Sigmoid colon (tissue), 4 donors: ENCODE data around the gene FGR.

Experiments
- POLR2AphosphoS5 ChIP-seq, 4 donors: sonication (generic); formaldehyde crosslinking; IDR thresholded peaks; one replicate each; pipeline ENCODE4 v1.6.1; 2017; ENCODE audit warnings: antibody characterized with exemption in 4 of 4
- TF ChIP-seq, protein P1 (sequence below), 4 experiments: fragments of 450-650 bp in 3 of 4; fragments of 200-600 bp in 1 of 4; IDR thresholded peaks; one replicate each; pipeline ENCODE4 v1.5.1; 2016 to 2019; ENCODE audit warnings: antibody characterized with exemption in 4 of 4, mild to moderate bottlenecking in 3 of 4, moderate library complexity in 2 of 4

- no peak for TF ChIP-seq POLR2AphosphoS5 (IDR thresholded peaks at IDR 0.05)
- TF ChIP-seq, protein P1, sequence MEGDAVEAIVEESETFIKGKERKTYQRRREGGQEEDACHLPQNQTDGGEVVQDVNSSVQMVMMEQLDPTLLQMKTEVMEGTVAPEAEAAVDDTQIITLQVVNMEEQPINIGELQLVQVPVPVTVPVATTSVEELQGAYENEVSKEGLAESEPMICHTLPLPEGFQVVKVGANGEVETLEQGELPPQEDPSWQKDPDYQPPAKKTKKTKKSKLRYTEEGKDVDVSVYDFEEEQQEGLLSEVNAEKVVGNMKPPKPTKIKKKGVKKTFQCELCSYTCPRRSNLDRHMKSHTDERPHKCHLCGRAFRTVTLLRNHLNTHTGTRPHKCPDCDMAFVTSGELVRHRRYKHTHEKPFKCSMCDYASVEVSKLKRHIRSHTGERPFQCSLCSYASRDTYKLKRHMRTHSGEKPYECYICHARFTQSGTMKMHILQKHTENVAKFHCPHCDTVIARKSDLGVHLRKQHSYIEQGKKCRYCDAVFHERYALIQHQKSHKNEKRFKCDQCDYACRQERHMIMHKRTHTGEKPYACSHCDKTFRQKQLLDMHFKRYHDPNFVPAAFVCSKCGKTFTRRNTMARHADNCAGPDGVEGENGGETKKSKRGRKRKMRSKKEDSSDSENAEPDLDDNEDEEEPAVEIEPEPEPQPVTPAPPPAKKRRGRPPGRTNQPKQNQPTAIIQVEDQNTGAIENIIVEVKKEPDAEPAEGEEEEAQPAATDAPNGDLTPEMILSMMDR (IDR thresholded peaks at IDR 0.05) = no peak
These were observed 9.5 kb upstream of the FGR start for GRCh38 chr1:27644369-27645070.
